WERI-Rb-1 (cell line): ENCODE results near the gene NEK1.

Experiments
- DNase-seq: peaks from one replicate; pipeline ENCODE4 v3.0.0-alpha.2; 2020
- H3K27ac ChIP-seq: fragments of 250-450 bp; sonication (Bioruptor Pico); 2 replicates; pipeline ENCODE4 v1.5.1; 2020; ENCODE audit warnings: mild to moderate bottlenecking, moderate library complexity
- H3K27me3 ChIP-seq: fragments of 250-450 bp; sonication (Bioruptor Pico); 2 replicates; pipeline ENCODE4 v1.5.1; 2021; ENCODE audit warnings: mild to moderate bottlenecking, low read depth, moderate library complexity; ENCODE audit not compliant: insufficient read depth, severe bottlenecking
- H3K36me3 ChIP-seq: fragments of 250-450 bp; sonication (Bioruptor Pico); 2 replicates; pipeline ENCODE4 v1.5.1; 2020; ENCODE audit warnings: mild to moderate bottlenecking, moderate library complexity
- H3K4me3 ChIP-seq: 2 replicates; pipeline ENCODE4 v1.5.1; 2011; ENCODE audit warnings: low read depth, mild to moderate bottlenecking, control low read depth, low read length
- H3K9me3 ChIP-seq: fragments of 250-450 bp; sonication (Bioruptor Pico); 2 replicates; pipeline ENCODE4 v1.5.1; 2021; ENCODE audit warnings: mild to moderate bottlenecking, moderate library complexity; ENCODE audit not compliant: severe bottlenecking
- TF ChIP-seq, protein P1 (sequence below): IDR thresholded peaks from 2 replicates; pipeline ENCODE4 v1.5.1; 2011; ENCODE audit warnings: low read depth, mild to moderate bottlenecking, control low read depth, inconsistent platforms, low read length

NEK1 gene

DNA sequence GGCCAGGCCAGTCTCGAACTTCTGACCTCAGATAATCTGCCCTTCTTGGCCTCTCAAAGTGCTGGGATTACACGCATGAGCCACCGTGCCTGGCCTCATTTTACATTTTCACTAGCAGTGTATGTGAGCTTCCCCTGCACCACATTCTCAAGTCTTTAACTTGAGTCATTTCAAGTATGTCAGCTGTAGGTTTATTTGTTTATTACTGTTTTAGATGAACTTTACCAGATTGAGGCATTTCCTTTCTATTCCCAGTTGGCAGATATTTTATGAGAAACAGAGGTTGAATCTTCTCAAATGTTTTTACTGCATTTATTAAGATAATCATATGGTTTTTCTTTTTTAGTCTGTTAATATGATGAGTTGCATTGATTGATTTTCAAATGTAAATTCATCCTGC lies 227.0 kb downstream of the NEK1 start:
- TF ChIP-seq, protein P1, sequence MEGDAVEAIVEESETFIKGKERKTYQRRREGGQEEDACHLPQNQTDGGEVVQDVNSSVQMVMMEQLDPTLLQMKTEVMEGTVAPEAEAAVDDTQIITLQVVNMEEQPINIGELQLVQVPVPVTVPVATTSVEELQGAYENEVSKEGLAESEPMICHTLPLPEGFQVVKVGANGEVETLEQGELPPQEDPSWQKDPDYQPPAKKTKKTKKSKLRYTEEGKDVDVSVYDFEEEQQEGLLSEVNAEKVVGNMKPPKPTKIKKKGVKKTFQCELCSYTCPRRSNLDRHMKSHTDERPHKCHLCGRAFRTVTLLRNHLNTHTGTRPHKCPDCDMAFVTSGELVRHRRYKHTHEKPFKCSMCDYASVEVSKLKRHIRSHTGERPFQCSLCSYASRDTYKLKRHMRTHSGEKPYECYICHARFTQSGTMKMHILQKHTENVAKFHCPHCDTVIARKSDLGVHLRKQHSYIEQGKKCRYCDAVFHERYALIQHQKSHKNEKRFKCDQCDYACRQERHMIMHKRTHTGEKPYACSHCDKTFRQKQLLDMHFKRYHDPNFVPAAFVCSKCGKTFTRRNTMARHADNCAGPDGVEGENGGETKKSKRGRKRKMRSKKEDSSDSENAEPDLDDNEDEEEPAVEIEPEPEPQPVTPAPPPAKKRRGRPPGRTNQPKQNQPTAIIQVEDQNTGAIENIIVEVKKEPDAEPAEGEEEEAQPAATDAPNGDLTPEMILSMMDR, result no peak
- Histone ChIP-seq H3K27ac (no peak overlapping the region), H3K36me3 (no peaks in the 10 kb centered on the region), H3K4me3 (no peak overlapping the region), H3K9me3 (no peaks in the 10 kb centered on the region), H3K27me3 (no peaks in the 10 kb centered on the region)
- no peak for DNase-seq

DNA sequence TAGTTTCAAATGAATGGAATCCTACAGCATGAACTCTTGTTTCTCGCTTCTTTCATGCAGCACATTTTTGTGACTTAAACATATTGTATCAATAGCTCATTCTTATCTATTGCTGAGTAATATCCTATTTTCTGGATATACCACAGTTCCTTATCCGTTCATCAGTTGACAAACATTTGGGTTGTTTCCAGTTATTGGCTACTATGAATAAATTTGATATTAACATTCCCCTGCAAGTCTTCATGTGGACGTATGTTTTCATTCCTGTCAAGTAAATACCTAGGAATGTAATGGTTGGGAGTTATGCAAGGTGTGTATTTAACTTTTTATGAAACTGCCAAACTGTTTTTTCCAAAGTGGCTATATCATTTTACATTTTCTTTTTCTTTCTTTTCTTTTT lies 227.6 kb downstream of the NEK1 start:
- H3K27me3 ChIP-seq, result no peaks in the 10 kb centered on the region
- no peak for DNase-seq
- H3K4me3 ChIP-seq, result no peak overlapping the region
- TF ChIP-seq, protein P1, result no peak
- H3K9me3 ChIP-seq, result no peaks in the 10 kb centered on the region
- H3K27ac ChIP-seq, result no peak overlapping the region
- no peaks in the 10 kb centered on the region for H3K36me3 ChIP-seq

DNA sequence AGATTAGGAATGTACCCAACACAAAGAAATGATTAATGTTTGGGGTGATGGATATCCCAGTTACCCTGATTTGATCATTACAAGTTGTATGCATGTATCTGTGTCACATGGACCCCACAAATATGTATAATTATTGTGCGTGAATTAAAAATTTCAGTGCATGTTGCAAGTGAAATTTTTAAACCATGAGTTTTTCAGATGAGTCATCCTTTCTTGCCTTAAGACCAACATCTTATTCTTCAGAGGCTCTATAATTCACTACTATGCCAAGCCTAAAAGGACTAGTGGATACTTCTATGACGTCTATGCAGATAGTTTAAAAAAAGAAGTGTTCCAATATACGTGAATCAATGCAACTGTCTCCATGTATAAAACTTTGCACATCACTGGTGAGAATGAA lies 228.7 kb downstream of the NEK1 start:
- Histone ChIP-seq H3K27ac (no peak overlapping the region), H3K27me3 (no peaks in the 10 kb centered on the region), H3K9me3 (no peaks in the 10 kb centered on the region), H3K4me3 (no peak overlapping the region), H3K36me3 (no peaks in the 10 kb centered on the region)
- no peak for DNase-seq
- TF ChIP-seq, protein P1, result no peak

DNA sequence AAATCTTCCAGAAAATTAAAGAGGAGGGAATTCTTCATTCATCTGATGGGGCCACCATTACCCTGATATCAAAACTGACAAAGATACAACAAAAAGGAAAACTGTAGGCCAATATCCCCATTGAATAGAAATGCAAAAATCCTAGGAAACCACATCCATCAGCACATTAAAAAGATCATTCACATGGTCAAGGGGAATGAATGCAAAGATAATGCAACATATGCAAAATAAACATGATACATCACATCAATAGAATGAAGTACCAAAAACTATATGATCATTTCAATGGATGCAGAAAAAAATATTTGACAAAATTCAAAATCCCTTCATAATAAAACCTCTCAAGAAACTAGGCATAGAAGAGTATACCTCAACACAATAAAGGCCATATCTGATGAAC lies 232.7 kb downstream of the NEK1 start:
- no peaks in the 10 kb centered on the region for H3K36me3 ChIP-seq
- no peak overlapping the region for H3K4me3 ChIP-seq
- no peak for DNase-seq
- TF ChIP-seq, protein P1, result no peak
- peaks cover 14% of the 10 kb centered on the region for H3K9me3 ChIP-seq
- H3K27me3 ChIP-seq, result no peaks in the 10 kb centered on the region
- no peak overlapping the region for H3K27ac ChIP-seq

DNA sequence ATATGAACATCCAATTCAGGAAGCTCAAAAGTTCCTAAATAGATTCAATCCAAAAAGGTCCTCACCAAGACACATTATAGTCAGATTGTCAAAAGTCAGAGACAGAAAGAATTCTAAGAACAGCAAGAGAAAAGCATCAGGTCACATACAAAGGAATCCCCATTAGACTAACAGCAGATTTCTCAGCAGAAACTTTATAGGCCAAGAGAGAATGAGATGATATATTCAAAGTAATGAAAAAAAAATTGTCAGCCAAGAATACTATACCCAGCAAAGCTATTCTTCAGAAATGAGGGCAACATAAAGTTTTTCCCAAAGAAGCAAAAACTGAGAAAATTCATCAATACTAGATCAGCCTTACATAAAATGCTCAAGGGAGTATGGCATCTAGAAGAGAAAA lies 235.0 kb downstream of the NEK1 start:
- H3K36me3 ChIP-seq, result no peaks in the 10 kb centered on the region
- H3K4me3 ChIP-seq, result no peak overlapping the region
- no peaks in the 10 kb centered on the region for H3K27me3 ChIP-seq
- H3K9me3 ChIP-seq, result peaks cover 14% of the 10 kb centered on the region
- no peak for DNase-seq
- no peak overlapping the region for H3K27ac ChIP-seq
- TF ChIP-seq, protein P1, result no peak

DNA sequence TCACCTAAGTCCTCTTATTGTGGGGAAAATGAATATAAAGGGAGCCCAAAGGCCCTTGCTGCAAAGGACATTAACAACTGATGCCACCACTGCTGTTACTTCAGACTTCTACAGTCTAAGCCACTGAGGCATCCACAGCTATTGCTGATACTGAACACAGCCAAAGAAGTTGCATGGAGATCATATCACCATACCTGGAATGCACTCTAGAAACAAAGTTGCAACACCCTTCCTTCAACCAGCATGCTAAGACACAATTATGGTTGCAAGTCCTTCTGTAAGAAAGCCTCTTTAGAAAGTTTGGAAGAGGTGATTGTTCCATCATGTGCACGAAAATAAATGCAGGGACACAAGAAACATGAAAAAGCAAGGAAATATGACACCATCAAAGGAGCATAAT lies 236.0 kb downstream of the NEK1 start:
- Histone ChIP-seq H3K27ac (no peak overlapping the region), H3K4me3 (no peak overlapping the region), H3K36me3 (no peaks in the 10 kb centered on the region), H3K9me3 (peaks cover 14% of the 10 kb centered on the region), H3K27me3 (no peaks in the 10 kb centered on the region)
- TF ChIP-seq, protein P1, result no peak
- DNase-seq, result no peak
